IMR-90 (cell line): ENCODE data around the gene TRMT10C.

ENCODE experiments used
- CEBPB ChIP-seq: IDR thresholded peaks from 2 replicates; pipeline ENCODE4 v1.6.1; 2012; ENCODE audit warnings: low read depth, low read length, improper control_type of control experiment
- ELK1 ChIP-seq: fragments of 150-350 bp; IDR thresholded peaks from 2 replicates; pipeline ENCODE4 v1.6.1; 2016; ENCODE audit warnings: low read depth, mild to moderate bottlenecking, low read length, moderate library complexity, borderline replicate concordance
- MAFK ChIP-seq: IDR thresholded peaks from 2 replicates; pipeline ENCODE4 v1.6.1; 2012; ENCODE audit warnings: low read depth, low read length, improper control_type of control experiment
- MAZ ChIP-seq: IDR thresholded peaks from 2 replicates; pipeline ENCODE4 v1.6.1; 2012; ENCODE audit warnings: low read depth, mild to moderate bottlenecking, low read length, improper control_type of control experiment, moderate library complexity, borderline replicate concordance
- POLR2A ChIP-seq: IDR thresholded peaks from 2 replicates; pipeline ENCODE4 v1.6.1; 2012; ENCODE audit warnings: mild to moderate bottlenecking, low read depth, low read length
- RAD21 ChIP-seq: IDR thresholded peaks from 2 replicates; pipeline ENCODE4 v1.6.1; 2012; ENCODE audit warnings: low read length, improper control_type of control experiment
- RCOR1 ChIP-seq: IDR thresholded peaks from 2 replicates; pipeline ENCODE4 v1.6.1; 2012; ENCODE audit warnings: mild to moderate bottlenecking, low read length, improper control_type of control experiment; ENCODE audit not compliant: insufficient replicate concordance
- TF ChIP-seq, protein P1 (sequence below): conservative IDR thresholded peaks from 2 replicates; pipeline ENCODE4 v1.5.1; 2012; ENCODE audit warnings: mild to moderate bottlenecking, low read depth, low read length, improper control_type of control experiment
- TF ChIP-seq, protein P2 (sequence below): fragments of 150-350 bp; IDR thresholded peaks from 2 replicates; pipeline ENCODE4 v1.6.1; 2017; ENCODE audit warnings: mild to moderate bottlenecking, antibody characterized with exemption, low read length, low read depth

DNA sequence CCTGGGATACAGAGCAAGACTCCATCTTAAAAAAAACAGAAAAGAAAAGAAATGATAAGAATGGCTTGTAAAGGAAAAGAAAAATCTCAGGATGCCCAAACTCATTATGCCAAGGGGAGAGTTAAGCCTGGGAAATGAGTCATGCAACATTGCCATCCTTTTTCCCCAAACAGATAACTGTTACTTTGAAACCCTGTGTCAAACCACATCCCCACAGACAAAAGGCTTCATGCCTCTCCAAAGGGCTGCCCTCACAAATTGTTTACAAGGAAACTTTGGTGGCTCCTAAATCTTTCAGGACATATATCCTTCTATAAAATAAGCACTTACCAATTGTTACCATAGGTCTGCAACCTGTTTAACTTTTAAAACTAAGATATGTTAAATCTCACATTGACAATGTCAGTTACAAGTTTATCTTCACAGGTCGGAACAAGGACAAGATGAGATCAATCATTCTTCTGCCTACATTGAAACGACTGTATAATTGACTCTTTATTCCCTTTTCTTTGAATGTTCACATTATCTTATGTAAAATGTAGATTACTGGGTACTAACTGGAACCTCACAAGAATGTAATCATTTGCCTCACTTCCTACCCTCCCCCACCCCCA lies 30.1 kb upstream of the TRMT10C start:
- TF ChIP-seq, protein P1, sequence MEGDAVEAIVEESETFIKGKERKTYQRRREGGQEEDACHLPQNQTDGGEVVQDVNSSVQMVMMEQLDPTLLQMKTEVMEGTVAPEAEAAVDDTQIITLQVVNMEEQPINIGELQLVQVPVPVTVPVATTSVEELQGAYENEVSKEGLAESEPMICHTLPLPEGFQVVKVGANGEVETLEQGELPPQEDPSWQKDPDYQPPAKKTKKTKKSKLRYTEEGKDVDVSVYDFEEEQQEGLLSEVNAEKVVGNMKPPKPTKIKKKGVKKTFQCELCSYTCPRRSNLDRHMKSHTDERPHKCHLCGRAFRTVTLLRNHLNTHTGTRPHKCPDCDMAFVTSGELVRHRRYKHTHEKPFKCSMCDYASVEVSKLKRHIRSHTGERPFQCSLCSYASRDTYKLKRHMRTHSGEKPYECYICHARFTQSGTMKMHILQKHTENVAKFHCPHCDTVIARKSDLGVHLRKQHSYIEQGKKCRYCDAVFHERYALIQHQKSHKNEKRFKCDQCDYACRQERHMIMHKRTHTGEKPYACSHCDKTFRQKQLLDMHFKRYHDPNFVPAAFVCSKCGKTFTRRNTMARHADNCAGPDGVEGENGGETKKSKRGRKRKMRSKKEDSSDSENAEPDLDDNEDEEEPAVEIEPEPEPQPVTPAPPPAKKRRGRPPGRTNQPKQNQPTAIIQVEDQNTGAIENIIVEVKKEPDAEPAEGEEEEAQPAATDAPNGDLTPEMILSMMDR: no peak
- TF ChIP-seq, protein P2, sequence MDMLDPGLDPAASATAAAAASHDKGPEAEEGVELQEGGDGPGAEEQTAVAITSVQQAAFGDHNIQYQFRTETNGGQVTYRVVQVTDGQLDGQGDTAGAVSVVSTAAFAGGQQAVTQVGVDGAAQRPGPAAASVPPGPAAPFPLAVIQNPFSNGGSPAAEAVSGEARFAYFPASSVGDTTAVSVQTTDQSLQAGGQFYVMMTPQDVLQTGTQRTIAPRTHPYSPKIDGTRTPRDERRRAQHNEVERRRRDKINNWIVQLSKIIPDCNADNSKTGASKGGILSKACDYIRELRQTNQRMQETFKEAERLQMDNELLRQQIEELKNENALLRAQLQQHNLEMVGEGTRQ: no peak
- TF ChIP-seq POLR2A (no peak), CEBPB (no peak), MAFK (no peak), ELK1 (no peak), RAD21 (no peak), MAZ (no peak), RCOR1 (no peak)
